Measurements from ENCODE around the gene RAB8B. TPM values are rescaled to one million over a fixed set of nuclear protein-coding genes. Genes with fewer than 3 reads are reported as not detected.
A peak's percentile ranks its signal among the peaks of the same experiment; 100 is the strongest.

RAB8B gene
- total and polyA plus RNA-seq, 9 of the 15 experiments (the other 6 are each of a cell fraction or from before 2014, with no cell fraction given): 7.8 to 32.1 (median 24.2) TPM

DNA sequence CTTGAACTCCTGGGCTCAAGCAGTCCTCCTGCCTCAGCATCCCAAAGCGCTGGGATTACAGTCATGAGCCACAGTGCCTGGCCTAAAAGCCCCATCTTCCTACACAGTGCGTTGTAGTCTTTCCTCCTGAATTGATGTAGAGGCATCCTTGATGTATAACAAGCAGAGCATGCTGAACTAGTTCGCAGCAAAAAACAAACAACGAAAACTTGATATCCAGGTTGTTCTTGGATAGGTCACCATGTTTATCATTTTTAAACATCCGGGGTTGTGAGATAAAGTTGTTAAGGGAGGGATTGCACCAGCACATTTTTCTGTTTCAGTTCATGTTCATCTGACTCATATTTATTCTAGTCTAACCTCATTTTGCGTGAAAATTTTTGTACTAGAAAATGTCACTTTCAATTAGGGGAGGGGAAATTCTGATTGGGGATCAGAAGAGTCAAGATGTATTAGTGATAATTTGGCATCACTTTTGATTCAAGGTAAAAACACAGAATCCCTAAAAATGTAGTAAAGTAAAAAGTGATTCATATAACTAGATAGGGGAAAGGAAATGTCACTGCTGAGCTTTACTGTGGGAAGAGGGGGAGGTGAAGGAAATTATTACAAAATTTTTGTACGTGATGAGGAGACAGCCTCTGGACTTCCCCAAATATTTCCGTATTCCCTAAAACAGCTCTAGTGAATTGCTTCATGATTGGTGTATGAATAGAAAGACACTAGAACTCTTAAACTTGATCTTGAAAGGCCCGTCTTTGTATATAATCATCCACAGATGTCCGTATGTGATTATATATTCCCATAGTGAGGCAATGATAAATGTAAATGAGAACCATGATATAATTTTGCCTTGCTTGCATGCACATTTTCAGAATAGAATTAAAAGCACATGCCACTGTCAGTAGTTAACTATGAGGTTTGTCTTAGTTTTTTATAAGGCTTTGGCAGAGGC lies 22.9 kb downstream of the RAB8B start (continued):
- TF ChIP-seq SRSF3 (IDR thresholded peaks at IDR 0.05; ENCODE audit: insufficient read depth, low read length): no peak
- TF ChIP-seq, protein P1, sequence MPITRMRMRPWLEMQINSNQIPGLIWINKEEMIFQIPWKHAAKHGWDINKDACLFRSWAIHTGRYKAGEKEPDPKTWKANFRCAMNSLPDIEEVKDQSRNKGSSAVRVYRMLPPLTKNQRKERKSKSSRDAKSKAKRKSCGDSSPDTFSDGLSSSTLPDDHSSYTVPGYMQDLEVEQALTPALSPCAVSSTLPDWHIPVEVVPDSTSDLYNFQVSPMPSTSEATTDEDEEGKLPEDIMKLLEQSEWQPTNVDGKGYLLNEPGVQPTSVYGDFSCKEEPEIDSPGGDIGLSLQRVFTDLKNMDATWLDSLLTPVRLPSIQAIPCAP (CRISPR knock-in tag; IDR thresholded peaks at IDR 0.05; ENCODE audit: borderline replicate concordance): no peak
- TF ChIP-seq RBM17 (IDR thresholded peaks at IDR 0.05; ENCODE audit: borderline replicate concordance, low read depth, low read length): no peak
- TF ChIP-seq BRCA1 (IDR thresholded peaks at IDR 0.05): no peak
- TF ChIP-seq BRCA1 (CRISPR knock-in tag; IDR thresholded peaks at IDR 0.05): no peak
- peak; percentile 72; the same call in 1 of the 2 replicates for TF ChIP-seq SMARCC2 (IDR thresholded peaks at IDR 0.05; ENCODE audit: low read depth)
- no peak for TF ChIP-seq PCBP2 (IDR thresholded peaks at IDR 0.05; ENCODE audit: low read depth, low read length, poor library complexity, severe bottlenecking)
- TF ChIP-seq, protein P2, sequence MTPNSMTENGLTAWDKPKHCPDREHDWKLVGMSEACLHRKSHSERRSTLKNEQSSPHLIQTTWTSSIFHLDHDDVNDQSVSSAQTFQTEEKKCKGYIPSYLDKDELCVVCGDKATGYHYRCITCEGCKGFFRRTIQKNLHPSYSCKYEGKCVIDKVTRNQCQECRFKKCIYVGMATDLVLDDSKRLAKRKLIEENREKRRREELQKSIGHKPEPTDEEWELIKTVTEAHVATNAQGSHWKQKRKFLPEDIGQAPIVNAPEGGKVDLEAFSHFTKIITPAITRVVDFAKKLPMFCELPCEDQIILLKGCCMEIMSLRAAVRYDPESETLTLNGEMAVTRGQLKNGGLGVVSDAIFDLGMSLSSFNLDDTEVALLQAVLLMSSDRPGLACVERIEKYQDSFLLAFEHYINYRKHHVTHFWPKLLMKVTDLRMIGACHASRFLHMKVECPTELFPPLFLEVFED (CRISPR knock-in tag; conservative IDR thresholded peaks at IDR 0.05): no peak
- TF ChIP-seq SREBF1 (IDR thresholded peaks at IDR 0.05; ENCODE audit: borderline replicate concordance, low read depth, low read length): no peak
- TF ChIP-seq EP400 (IDR thresholded peaks at IDR 0.05): peak; percentile 37; the same call in 1 of the 2 replicates
- TF ChIP-seq ZNF232 (CRISPR knock-in tag; IDR thresholded peaks at IDR 0.05): no peak
- TF ChIP-seq ZNF165 (CRISPR knock-in tag; IDR thresholded peaks at IDR 0.05; ENCODE audit: borderline replicate concordance): no peak
- TF ChIP-seq, protein P3, sequence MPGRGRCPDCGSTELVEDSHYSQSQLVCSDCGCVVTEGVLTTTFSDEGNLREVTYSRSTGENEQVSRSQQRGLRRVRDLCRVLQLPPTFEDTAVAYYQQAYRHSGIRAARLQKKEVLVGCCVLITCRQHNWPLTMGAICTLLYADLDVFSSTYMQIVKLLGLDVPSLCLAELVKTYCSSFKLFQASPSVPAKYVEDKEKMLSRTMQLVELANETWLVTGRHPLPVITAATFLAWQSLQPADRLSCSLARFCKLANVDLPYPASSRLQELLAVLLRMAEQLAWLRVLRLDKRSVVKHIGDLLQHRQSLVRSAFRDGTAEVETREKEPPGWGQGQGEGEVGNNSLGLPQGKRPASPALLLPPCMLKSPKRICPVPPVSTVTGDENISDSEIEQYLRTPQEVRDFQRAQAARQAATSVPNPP (IDR thresholded peaks at IDR 0.05; ENCODE audit: borderline replicate concordance, insufficient read depth, insufficient read length): no peak
- no peak for TF ChIP-seq MBD2 (IDR thresholded peaks at IDR 0.05; ENCODE audit: borderline replicate concordance, low read depth)
- peak; percentile 81 for TF ChIP-seq SMARCB1 (IDR thresholded peaks at IDR 0.05; ENCODE audit: insufficient read length, low read depth)
- TF ChIP-seq ZC3H4 (CRISPR knock-in tag; IDR thresholded peaks at IDR 0.05; ENCODE audit: borderline replicate concordance): no peak
- TF ChIP-seq, protein P4, sequence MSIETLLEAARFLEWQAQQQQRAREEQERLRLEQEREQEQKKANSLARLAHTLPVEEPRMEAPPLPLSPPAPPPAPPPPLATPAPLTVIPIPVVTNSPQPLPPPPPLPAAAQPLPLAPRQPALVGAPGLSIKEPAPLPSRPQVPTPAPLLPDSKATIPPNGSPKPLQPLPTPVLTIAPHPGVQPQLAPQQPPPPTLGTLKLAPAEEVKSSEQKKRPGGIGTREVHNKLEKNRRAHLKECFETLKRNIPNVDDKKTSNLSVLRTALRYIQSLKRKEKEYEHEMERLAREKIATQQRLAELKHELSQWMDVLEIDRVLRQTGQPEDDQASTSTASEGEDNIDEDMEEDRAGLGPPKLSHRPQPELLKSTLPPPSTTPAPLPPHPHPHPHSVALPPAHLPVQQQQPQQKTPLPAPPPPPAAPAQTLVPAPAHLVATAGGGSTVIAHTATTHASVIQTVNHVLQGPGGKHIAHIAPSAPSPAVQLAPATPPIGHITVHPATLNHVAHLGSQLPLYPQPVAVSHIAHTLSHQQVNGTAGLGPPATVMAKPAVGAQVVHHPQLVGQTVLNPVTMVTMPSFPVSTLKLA (conservative IDR thresholded peaks at IDR 0.05): peak in 1 of 2 experiments; percentile 32; a peak in 1 of 4 replicates
